HCEC 1CT (cell line): ENCODE measurements around the gene NOTUM.
"Not testable (repeated sequence)": the region's sequence is repeated elsewhere in the genome, so short reads cannot be mapped to it uniquely, and the experiment has no call there.

Experiments used
- DNase-seq: peaks from one replicate; pipeline ENCODE4 v3.0.0-alpha.2; 2017

NOTUM gene

GRCh38 chr17:81922566-81923301, 38.3 kb downstream of the NOTUM start:
- DNase-seq = no peak

- no peak for DNase-seq
Observed at GRCh38 chr17:81921996-81922565, 38.9 kb downstream of the NOTUM start.

DNA sequence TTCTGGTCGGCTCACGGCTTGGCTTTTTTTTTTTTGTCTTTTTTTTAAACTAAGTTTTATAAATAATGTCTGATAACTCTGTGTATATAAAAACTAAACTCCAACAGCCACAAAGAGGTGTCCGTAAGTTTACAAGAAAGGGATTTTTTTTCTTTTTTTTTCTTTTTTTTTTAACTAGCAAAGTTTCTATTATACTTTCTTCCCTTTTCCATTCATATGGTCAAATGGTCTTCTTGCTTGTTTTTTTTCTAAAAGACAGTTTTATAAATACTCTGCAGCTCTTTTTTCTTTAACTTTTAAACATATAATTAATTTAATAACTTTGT, 39.5 kb downstream of the NOTUM start:
- no peak for DNase-seq

DNA sequence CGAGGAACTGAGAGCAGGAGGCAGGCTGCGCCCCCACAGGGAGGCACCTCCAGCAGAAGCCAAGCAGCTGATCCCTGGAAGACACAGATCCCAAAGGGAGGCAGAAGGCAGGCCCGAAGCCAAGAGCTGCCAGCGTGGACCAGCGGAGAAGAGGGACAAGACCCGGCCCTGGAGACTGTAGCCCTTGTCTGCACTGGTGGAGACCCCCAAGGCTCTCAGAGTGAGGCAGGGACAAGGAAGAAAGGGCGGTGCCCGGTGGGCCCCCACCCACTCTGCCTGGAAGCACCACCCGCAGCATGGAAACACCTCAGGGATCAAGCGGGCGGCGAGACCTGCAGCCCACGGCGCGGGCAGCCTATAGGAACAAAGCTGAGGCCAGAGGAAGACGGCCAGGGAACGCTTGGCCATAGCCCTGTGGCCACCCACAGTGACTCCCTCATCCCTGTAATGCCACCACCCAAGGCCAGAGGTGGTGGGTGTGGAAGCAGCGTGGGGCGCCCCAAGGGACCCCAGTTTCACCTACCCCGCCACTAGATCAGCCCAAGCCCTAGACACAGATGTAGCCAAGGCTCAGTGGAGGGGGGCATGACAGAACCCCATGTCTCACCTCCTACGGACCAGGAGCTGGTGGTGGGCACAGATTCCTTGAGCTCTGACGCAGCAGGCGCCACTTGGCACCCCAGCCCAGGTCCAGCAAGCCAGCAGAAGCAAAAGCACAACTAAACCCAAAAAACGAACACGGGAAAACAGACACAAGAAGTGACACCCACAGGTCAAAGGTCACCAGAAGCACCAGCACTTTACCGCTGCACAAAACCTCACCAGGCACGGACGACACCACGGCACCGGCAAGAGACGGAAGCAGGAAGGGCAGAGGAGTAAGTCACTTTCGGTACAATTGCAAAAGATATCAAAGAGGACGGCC, 40.1 kb downstream of the NOTUM start:
- DNase-seq = no peak

DNA sequence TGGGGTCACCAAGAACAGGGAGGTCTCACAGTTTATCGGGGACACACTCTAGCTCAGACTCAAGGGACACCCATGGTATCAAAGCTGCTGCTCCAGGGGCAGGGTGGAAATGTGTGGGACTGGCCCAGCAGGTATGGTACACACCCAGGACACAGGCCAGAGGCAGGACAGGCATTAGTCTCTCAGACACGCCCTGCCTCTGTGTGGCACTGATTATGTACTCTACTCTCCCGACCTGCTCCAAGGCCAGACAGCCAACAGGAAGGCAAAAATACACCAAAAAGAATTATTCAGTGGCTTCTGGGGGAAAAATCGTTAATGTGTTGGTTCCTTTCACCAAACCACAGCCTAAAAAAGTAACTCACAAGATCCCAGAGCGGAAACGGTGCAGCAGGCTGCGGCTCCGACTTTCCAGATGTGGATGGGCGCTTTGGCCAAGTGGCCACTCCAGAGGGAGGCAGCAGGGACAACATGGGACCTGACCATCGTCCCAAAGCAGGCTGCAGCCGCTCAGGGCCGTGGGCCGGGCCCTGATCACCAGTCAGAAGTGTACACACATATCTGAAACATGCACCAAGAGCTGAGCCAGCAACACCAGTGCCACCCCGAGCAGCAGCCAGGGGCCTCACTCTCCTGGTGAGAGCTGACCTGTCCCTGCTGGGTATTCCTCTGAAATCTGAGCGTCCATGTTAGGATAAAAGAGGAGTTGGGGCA, 42.0 kb downstream of the NOTUM start:
- DNase-seq = no peak

DNA sequence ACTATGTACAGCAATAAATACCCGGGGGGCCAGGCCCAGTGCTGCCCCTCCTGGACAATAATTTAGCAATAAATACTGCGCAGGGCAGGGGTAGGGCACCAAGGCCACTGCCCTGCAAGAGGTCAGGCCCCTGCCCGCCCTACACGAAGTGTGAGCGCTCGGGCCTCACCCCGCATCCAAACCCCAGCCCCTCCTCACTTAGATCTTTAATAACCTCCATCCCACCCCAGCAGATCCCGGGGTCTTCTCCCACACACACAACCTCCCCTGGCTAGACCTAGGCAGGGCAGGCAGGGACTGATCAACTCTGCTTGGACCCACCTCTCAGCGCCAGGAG, 42.7 kb downstream of the NOTUM start:
- DNase-seq = not testable (repeated sequence)

DNA sequence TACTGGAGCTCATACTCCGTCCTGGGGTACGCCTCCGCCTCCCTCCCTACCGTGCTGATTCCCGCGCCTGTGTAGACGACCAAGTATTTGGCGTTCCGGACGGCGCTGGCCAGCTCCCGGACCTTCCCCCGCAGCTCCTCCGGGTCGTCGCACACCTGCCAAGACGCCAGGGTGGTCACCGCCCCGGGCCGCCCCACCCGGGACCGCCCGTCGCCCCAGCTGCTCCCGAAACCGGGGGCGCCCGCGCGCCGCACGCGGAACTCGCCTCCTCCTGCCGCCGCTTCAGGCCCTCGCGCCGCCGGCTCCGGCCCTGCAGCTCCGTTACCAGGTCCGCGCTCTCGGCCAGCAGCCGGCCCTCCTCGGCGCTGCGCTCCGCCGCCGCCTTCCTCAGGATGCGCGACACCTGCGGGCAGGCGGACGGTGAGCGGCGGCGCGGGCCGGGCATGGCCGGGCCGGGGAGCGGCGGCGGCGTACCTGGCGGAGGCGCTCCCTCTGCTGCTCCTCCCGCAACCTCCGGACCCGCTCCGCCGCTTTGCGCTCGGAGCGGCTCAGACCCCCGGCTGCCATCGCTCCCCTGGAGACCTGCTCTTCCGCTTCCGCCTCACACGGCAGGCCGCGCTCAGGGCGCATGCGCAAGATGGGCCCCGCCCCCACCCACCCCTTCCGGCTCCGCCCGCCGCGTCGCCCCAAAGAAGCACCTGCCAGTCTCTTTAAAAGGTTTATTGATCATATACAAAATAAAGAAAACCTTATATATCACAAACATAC, 43.2 kb downstream of the NOTUM start, which contains the start of gene SIRT7:
Gene SIRT7 (minus strand): TSS at position 612 of the 768 bp plus-strand sequence. CDS start 45 bp downstream, at position 567.
- peak; percentile 66 for DNase-seq

- peak; percentile 86 for DNase-seq
Observed at GRCh38 chr17:81916234-81917001, 44.6 kb downstream of the NOTUM start.

DNA sequence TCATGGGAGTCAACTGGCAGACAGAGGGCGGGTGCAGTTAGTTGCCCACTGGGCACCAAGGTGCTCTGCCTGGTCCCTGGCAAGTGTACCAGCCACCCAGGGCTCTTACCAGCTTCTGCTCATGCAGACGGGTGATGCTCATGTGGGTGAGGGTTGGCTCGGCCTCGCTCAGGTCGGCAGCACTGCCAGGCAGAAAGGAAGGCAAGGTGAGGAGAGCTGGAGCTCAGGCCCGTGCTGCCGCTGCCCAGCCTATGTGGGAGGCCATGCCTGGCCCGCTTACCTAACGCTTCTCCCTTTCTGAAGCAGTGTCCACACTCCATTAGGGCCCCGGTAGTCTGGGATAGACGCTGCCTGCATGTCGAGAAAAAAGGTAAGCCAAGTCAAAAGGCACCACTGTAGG, 45.7 kb downstream of the NOTUM start:
- DNase-seq = no peak

GRCh38 chr17:81914103-81914850, 46.7 kb downstream of the NOTUM start:
- DNase-seq = no peak

GRCh38 chr17:81913394-81914102, 47.4 kb downstream of the NOTUM start:
- no peak for DNase-seq

GRCh38 chr17:81912441-81913309, 48.3 kb downstream of the NOTUM start:
- DNase-seq = no peak

DNA sequence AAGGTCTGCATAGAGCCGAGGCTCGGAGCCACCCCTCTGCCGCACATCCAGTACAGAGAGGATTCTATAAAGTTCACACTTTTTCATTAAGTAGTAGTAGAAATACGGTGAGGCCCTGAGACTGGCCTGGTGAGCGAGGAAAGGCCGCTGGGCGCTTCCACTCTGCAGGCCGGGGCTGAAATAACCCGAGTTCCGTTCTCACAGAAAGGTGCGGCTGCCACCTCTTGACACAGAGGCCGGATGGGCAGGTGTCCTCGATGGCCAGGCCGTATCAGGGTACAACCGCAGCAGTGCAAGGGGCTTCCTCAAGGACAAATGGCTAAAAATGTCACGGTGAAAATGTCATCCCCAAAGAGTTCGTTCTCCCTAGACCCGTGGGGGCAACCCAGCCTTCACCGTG, 49.0 kb downstream of the NOTUM start:
- DNase-seq = no peak

DNA sequence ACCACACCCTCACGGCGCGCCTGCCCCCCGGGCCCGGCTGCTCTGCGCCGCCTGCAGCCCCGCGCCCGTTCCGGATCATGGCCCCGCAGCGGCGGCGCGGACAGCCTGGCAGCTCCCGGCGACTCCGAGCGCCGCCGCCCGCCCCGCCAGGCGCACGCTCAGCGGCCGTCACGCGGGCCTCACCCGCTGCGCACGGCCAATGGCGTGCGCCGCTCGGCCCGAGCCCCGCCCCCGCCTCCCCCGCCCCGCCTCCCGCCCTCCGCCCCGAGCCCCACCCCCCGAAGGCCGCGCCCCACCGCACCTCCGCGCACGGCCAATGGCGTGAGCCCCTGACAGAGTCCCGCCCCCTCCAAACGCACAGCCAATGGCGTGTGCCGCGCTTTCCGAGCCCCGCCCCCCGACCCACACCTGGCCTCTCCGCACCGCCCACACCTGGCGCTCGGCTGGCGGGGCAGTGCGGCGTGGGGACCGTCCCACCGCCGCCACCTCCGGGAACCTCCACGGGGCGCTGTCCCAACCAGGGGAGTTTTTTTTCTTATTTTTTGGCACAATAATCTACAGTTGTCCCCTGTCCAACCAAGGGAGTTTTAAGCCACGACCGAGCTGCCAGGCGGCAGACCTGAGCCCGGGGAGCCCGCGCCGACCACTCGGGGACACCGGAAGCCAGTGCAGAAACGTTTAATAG, 49.6 kb downstream of the NOTUM start, which contains the start of gene PCYT2:
Gene PCYT2 (minus strand): TSS at position 123 of the 685 bp plus-strand sequence. CDS start 44 bp downstream, at position 79.
- peak; percentile 84 for DNase-seq

- DNase-seq = no peak
Observed at GRCh38 chr17:81910840-81911276, 50.1 kb downstream of the NOTUM start.

GRCh38 chr17:81909966-81910839, 50.8 kb downstream of the NOTUM start:
- no peak for DNase-seq

DNA sequence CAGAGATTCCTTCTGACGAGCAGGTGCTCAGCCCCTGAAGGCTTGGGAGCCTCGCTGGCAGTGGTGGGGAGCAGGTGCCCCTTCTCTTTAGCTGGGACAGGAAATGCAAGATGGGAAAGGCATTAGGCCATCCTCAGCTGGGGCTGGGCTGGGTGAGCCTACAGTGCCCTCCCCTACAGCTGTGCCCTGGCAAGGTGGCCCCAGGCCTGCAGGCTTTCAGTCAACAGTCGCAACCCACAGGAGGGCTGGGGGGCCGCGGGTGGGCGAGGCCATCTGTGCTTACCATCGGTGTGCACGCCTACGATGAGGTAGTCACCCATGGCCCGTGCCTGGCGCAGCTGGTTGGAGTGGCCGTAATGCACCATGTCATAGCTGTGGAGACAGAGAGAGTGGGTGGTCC, 51.8 kb downstream of the NOTUM start:
- DNase-seq = no peak
